A673 (cell line): ENCODE data around the gene SPDYC. TPM values are rescaled to one million over a fixed set of nuclear protein-coding genes. Genes with fewer than 3 reads are reported as not detected.

Experiments
- BruUV-seq: library from RNA; stranded (reverse); fragments of 400-500 nt; replicated peaks from 2 replicates; lab custom pipeline; 2021; lab: Mats Ljungman, UMichigan
- CTCF ChIA-PET: fragments of 300-600 bp; sonication (Branson Sonifier 250); formaldehyde crosslinking; loops from one replicate; lab custom pipeline; 2022; ENCODE audit warnings: antibody characterized with exemption; lab: Charles Lee
- POLR2A ChIA-PET: fragments of 300-600 bp; sonication (Branson Sonifier 250); formaldehyde crosslinking; loops from one replicate; lab custom pipeline; 2022; ENCODE audit warnings: antibody characterized with exemption; ENCODE audit not compliant: low non-redundant PET; lab: Charles Lee
- DNase-seq: peaks from one replicate; pipeline ENCODE4 v3.0.0-alpha.2; 2015; ENCODE audit warnings: low spot score
- H3K27ac ChIP-seq: fragments of 200-600 bp; sonication (generic); 2 replicates; pipeline ENCODE4 v1.5.1; 2016; ENCODE audit warnings: mixed run types, low read depth, mild to moderate bottlenecking, mixed read lengths, antibody characterized with exemption, low read length; ENCODE audit not compliant: poor library complexity, severe bottlenecking
- H3K27me3 ChIP-seq: fragments of 200-600 bp; sonication (generic); replicated peaks from 2 replicates; pipeline ENCODE4 v1.6.1; 2017; ENCODE audit warnings: mixed run types, low read depth, mild to moderate bottlenecking, mixed read lengths, antibody characterized with exemption, low read length; ENCODE audit not compliant: insufficient read depth, poor library complexity
- H3K36me3 ChIP-seq: fragments of 200-600 bp; sonication (generic); 2 replicates; pipeline ENCODE4 v1.6.1; 2016; ENCODE audit warnings: mixed run types, mild to moderate bottlenecking, mixed read lengths, antibody characterized with exemption, low read length; ENCODE audit not compliant: insufficient read depth, poor library complexity, severe bottlenecking
- H3K4me1 ChIP-seq: fragments of 200-600 bp; sonication (generic); 2 replicates; pipeline ENCODE4 v1.6.1; 2017; ENCODE audit warnings: mixed run types, mild to moderate bottlenecking, mixed read lengths, antibody characterized with exemption, low read length; ENCODE audit not compliant: insufficient read depth, poor library complexity, severe bottlenecking
- H3K4me3 ChIP-seq: fragments of 200-600 bp; sonication (generic); 2 replicates; pipeline ENCODE4 v1.5.1; 2016; ENCODE audit warnings: low read depth, mixed run types, mild to moderate bottlenecking, mixed read lengths, low read length; ENCODE audit not compliant: poor library complexity, severe bottlenecking
- H3K9me3 ChIP-seq: fragments of 200-600 bp; sonication (generic); 2 replicates; pipeline ENCODE4 v1.6.1; 2016; ENCODE audit warnings: mixed run types, low read depth, mild to moderate bottlenecking, mixed read lengths, antibody characterized with exemption, low read length; ENCODE audit not compliant: poor library complexity, severe bottlenecking
- EZH2 ChIP-seq: fragments of 200-600 bp; sonication (generic); IDR thresholded peaks from 2 replicates; pipeline ENCODE4 v1.6.1; 2017; ENCODE audit warnings: borderline replicate concordance, low read depth, mild to moderate bottlenecking, mixed read lengths, antibody characterized with exemption, low read length; ENCODE audit not compliant: poor library complexity, severe bottlenecking
- intact Hi-C: fragments of 100-400 bp; cut with micrococcal nuclease; formaldehyde crosslinking; loops from one replicate; pipeline ENCODE4 v1.10.0; 2022; ENCODE audit not compliant: unreplicated experiment
- total RNA-seq: library from RNA; stranded (reverse); gene quantifications from 2 replicates; pipeline ENCODE4 v1.2.3, GENCODE V29; 2021
- TF ChIP-seq, protein P1 (sequence below): fragments of 300-800, 200-600 bp; sonication (generic); conservative IDR thresholded peaks from 2 replicates; pipeline ENCODE4 v1.5.1; 2017; ENCODE audit warnings: low read depth, mild to moderate bottlenecking, antibody characterized with exemption, low read length, moderate library complexity, mixed read lengths

Gene SPDYC
- total RNA-seq, 1 experiment from 2014 or later: not detected

DNA sequence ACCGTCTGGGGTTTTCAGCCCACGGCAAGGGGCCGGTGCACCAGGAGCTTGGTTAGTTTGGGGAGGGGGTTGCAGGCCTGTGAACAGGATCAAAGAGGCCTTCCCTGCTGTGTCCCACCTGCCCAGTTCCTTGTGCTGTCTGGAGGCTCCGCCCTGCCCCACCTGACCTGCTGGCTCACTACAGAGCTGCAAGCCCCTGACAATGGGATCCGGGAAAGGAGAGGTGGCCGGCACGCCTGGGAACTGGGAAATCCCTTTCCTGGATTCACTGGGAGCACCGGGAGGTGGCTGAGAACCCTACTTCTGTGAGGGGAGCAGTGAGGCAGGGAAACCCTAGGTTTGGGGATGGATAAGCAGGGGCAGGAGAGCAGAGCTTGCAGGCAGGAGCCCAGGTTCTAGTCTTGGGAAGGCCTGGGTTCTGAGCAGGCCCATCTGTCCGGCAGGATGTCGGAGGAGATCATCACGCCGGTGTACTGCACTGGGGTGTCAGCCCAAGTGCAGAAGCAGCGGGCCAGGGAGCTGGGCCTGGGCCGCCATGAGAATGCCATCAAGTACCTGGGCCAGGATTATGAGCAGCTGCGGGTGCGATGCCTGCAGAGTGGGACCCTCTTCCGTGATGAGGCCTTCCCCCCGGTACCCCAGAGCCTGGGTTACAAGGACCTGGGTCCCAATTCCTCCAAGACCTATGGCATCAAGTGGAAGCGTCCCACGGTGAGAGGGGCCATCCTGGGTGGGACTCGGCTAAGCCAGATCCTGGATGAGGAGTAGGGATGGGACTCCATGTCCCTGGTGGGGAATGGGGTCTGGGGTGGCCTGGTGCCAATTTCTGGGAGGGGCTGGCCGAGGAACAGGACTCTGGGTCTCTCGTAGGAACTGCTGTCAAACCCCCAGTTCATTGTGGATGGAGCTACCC is 12.5 kb downstream of the SPDYC start:
- Histone ChIP-seq H3K27ac (peak overlapping the region; percentile 85), H3K36me3 (no peaks in the 10 kb centered on the region), H3K9me3 (no peaks in the 10 kb centered on the region), H3K4me3 (peak overlapping the region; percentile 94), H3K4me1 (peaks cover 11% of the 10 kb centered on the region), H3K27me3 (no peaks in the 10 kb centered on the region)
- CTCF ChIA-PET: interaction anchor here (1.1 kb wide), 1 partner anchor 70 kb away, joined by 3 read pairs; no protein-coding TSS in a partner anchor
- BruUV-seq: no TSS peak
- POLR2A ChIA-PET: interaction anchor here (0.5 to 1.1 kb wide), 2 partner anchors 33 to 47 kb away, joined by 3 to 4 read pairs; no protein-coding TSS in a partner anchor
- intact Hi-C loops: no loop called here
- DNase-seq: no peak
- TF ChIP-seq EZH2: no peak
- TF ChIP-seq, protein P1, sequence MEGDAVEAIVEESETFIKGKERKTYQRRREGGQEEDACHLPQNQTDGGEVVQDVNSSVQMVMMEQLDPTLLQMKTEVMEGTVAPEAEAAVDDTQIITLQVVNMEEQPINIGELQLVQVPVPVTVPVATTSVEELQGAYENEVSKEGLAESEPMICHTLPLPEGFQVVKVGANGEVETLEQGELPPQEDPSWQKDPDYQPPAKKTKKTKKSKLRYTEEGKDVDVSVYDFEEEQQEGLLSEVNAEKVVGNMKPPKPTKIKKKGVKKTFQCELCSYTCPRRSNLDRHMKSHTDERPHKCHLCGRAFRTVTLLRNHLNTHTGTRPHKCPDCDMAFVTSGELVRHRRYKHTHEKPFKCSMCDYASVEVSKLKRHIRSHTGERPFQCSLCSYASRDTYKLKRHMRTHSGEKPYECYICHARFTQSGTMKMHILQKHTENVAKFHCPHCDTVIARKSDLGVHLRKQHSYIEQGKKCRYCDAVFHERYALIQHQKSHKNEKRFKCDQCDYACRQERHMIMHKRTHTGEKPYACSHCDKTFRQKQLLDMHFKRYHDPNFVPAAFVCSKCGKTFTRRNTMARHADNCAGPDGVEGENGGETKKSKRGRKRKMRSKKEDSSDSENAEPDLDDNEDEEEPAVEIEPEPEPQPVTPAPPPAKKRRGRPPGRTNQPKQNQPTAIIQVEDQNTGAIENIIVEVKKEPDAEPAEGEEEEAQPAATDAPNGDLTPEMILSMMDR: no peak

GRCh38 chr11:65183201-65183891 is 13.3 kb downstream of the SPDYC start:
- BruUV-seq: no TSS peak
- H3K27ac ChIP-seq: no peak overlapping the region
- TF ChIP-seq, protein P1: no peak
- no peak for TF ChIP-seq EZH2
- no peaks in the 10 kb centered on the region for H3K27me3 ChIP-seq
- peaks cover 11% of the 10 kb centered on the region for H3K4me1 ChIP-seq
- DNase-seq: no peak
- ChIA-PET POLR2A (no interaction called here), CTCF (no interaction called here)
- H3K4me3 ChIP-seq: peak overlapping the region; percentile 94
- intact Hi-C loops: no loop called here
- H3K9me3 ChIP-seq: no peaks in the 10 kb centered on the region
- H3K36me3 ChIP-seq: no peaks in the 10 kb centered on the region

- POLR2A ChIA-PET: no interaction called here
- intact Hi-C loops: no loop called here
Observed at GRCh38 chr11:65184146-65184545, 14.1 kb downstream of the SPDYC start.

More at GRCh38 chr11:65184146-65184545, 14.1 kb downstream of the SPDYC start:
- H3K27ac ChIP-seq: no peak overlapping the region
- H3K4me3 ChIP-seq: no peak overlapping the region
- no TSS peak for BruUV-seq
- CTCF ChIA-PET: no interaction called here
- peaks cover 11% of the 10 kb centered on the region for H3K4me1 ChIP-seq
- H3K27me3 ChIP-seq: no peaks in the 10 kb centered on the region
- no peak for TF ChIP-seq EZH2
- TF ChIP-seq, protein P1: no peak
- H3K9me3 ChIP-seq: no peaks in the 10 kb centered on the region
- no peak for DNase-seq
- H3K36me3 ChIP-seq: no peaks in the 10 kb centered on the region
